Measurements from ENCODE around the gene ZIC4. TPM values are rescaled to one million over a fixed set of nuclear protein-coding genes. Genes with fewer than 3 reads are reported as not detected.

ZIC4 gene
- total and polyA plus RNA-seq, 2 of the 8 experiments (the other 6 are each of a cell fraction or from before 2014, with no cell fraction given), result 0.03 to 0.13 TPM

- POLR2A ChIA-PET (ENCODE audit: partially characterized antibody), result interaction anchor here (0.7 to 2.8 kb wide), 3 partner anchors 14 to 149 kb away, joined by 3 to 10 read pairs (median 7); no protein-coding TSS in a partner anchor
- Histone ChIP-seq H4K8ac (ENCODE audit: extremely low read depth, insufficient read depth, low read length) (no peak overlapping the region; the same call in 1 of the 2 replicates), H3K9ac (replicated peaks in 1 of 4; ENCODE audit: extremely low read depth in 1 of 4, low read depth in 3 of 4, low read length in 3 of 4) (no peak overlapping the region), H3K4ac (replicated peaks; ENCODE audit: insufficient read length, low read depth, low read length) (no peak overlapping the region), H3K4me1 (replicated peaks in 1 of 4; ENCODE audit: control insufficient read depth in 3 of 4, insufficient read depth in 4 of 4, low read length in 3 of 4) (peaks cover 9 to 34% (median 12%) of the 10 kb centered on the region in 4 experiments), H2BK12ac (ENCODE audit: low read depth, low read length) (no peak overlapping the region), H3K79me2 (ENCODE audit: control insufficient read depth in 1 of 2, insufficient read depth in 2 of 2, low read length in 2 of 2) (no peaks in the 10 kb centered on the region), H2BK120ac (replicated peaks; ENCODE audit: low read depth, low read length) (no peak overlapping the region), H3K36me3 (ENCODE audit: control insufficient read depth in 2 of 4, insufficient read depth in 4 of 4, low read length in 3 of 4) (peaks cover 0 to 3% (median 0%) of the 10 kb centered on the region in 4 experiments; a peak in 1 of 8 replicates), H3K4me3 (ENCODE audit: extremely low read depth in 1 of 4, insufficient read depth in 2 of 4, low read depth in 3 of 4, low read length in 4 of 4) (peak overlapping the region; percentile 2 to 57 (median 28); a peak in 6 of 8 replicates), H3K56ac (replicated peaks; ENCODE audit: insufficient read length, low read depth, low read length) (no peak overlapping the region), H3K14ac (ENCODE audit: insufficient read length) (no peak overlapping the region), H4K5ac (ENCODE audit: insufficient read length, low read depth, low read length) (no peak overlapping the region), H3K79me1 (ENCODE audit: low read depth, low read length) (no peaks in the 10 kb centered on the region), H3K9me3 (ENCODE audit: insufficient read depth in 2 of 2, low read depth in 1 of 2, low read length in 1 of 2) (no peaks in the 10 kb centered on the region), H2BK5ac (ENCODE audit: low read depth, low read length) (no peak overlapping the region), H3K23ac (ENCODE audit: insufficient read length) (no peak overlapping the region), H2BK15ac (ENCODE audit: low read length) (no peak overlapping the region), H2AK5ac (ENCODE audit: low read depth, low read length) (no peak overlapping the region), H3K4me2 (ENCODE audit: insufficient read depth in 1 of 2, low read depth in 2 of 2, low read length in 2 of 2) (peak overlapping the region; percentile 68 to 76), H3K27me3 (replicated peaks in 1 of 4; ENCODE audit: control insufficient read depth in 3 of 4, extremely low read depth in 1 of 4, insufficient read depth in 3 of 4, low read length in 3 of 4) (peaks cover 52 to 69% (median 58%) of the 10 kb centered on the region in 4 experiments; a peak in 6 of 7 replicates), H2AFZ (ENCODE audit: low read length) (0 out of 2 replicates have a peak overlapping the region, but pooled peaks have one; percentile 24), H3K18ac (ENCODE audit: extremely low read depth, low read length) (no peak overlapping the region), H3K23me2 (ENCODE audit: low read depth, low read length) (no peaks in the 10 kb centered on the region; the same call in 1 of the 2 replicates), H4K91ac (replicated peaks; ENCODE audit: insufficient read length, low read length) (no peak overlapping the region), H2BK20ac (ENCODE audit: low read length) (no peak overlapping the region), H4K20me1 (replicated peaks in 1 of 2; ENCODE audit: control insufficient read depth in 1 of 2, insufficient read depth in 2 of 2, low read length in 2 of 2) (peaks cover 0 to 3% of the 10 kb centered on the region in 2 experiments), H3K27ac (ENCODE audit: low read depth, low read length) (no peak overlapping the region)
- DNase-seq (ENCODE audit: low read depth in 1 of 2, low spot score in 2 of 2) (no peak), FAIRE-seq (no peak)
- TF ChIP-seq MAFK (IDR thresholded peaks at IDR 0.05; ENCODE audit: low read depth, low read length), result no peak
- TF ChIP-seq BCL11A (IDR thresholded peaks at IDR 0.05; ENCODE audit: low read depth in 2 of 2, low read length in 2 of 2), result no peak
- no peak for TF ChIP-seq RNF2 (IDR thresholded peaks at IDR 0.05; ENCODE audit: borderline replicate concordance, low read depth, low read length, missing control alignments, poor library complexity, severe bottlenecking)
- TF ChIP-seq CTCF (IDR thresholded peaks at IDR 0.05; ENCODE audit: control extremely low read depth in 1 of 3, insufficient read depth in 1 of 3, low read depth in 1 of 3, low read length in 3 of 3), result no peak
- peak; percentile 22 for TF ChIP-seq CTBP2 (IDR thresholded peaks at IDR 0.05; ENCODE audit: borderline replicate concordance, insufficient read depth, insufficient read length, low read length)
- CTCF ChIA-PET (ENCODE audit: partially characterized antibody), result interaction anchor here (1.0 to 17.2 kb wide), 10 partner anchors 10 to 306 kb away, joined by 3 to 485 read pairs (median 4); partner anchors contain the start of gene ZIC4
- WGBS, 2 experiments (ENCODE audit: extremely low coverage in 1 of 2, insufficient coverage in 1 of 2, insufficient read length in 1 of 2, insufficient replicate concordance in 2 of 2, low coverage in 1 of 2, low lambda C conversion rate in 2 of 2, missing lambda C conversion rate in 1 of 2), result 9% methylated on average over 14 of the region's 14 CpGs; no CpG with 5 or more reads in 1 of the 2 experiments
These were observed 18.4 kb upstream of the ZIC4 start for GRCh38 chr3:147424581-147425387.

All from H1 (cell line).